Panc1 (cell line): ENCODE data around the gene ARHGAP25. TPM values are rescaled to one million over a fixed set of nuclear protein-coding genes. Genes with fewer than 3 reads are reported as not detected.

ENCODE experiments used
- ATAC-seq: fragments of 200-7000 bp; cut with Tn5 transposase; 2 replicates; pipeline ENCODE4 v1.9.1; 2020; ENCODE audit warnings: mild to moderate bottlenecking, moderate library complexity
- BruUV-seq: library from RNA; stranded (reverse); fragments of 400-500 nt; replicated peaks from 2 replicates; lab custom pipeline; 2021; lab: Mats Ljungman, UMichigan
- CTCF ChIA-PET: fragments of 300-600 bp; sonication (Branson Sonifier 250); formaldehyde crosslinking; loops from one replicate; lab custom pipeline; 2022; ENCODE audit warnings: antibody characterized with exemption; lab: Charles Lee
- POLR2A ChIA-PET: fragments of 300-600 bp; sonication (Branson Sonifier 250); formaldehyde crosslinking; loops from one replicate; lab custom pipeline; 2022; ENCODE audit warnings: antibody characterized with exemption; lab: Charles Lee
- DNase-seq: peaks from one replicate; pipeline ENCODE4 v3.0.0-alpha.2; 2010; ENCODE audit warnings: low read depth, low spot score
- H3K27ac ChIP-seq: 2 replicates; pipeline ENCODE4 v1.5.1; 2011; ENCODE audit warnings: mild to moderate bottlenecking, low read length, inconsistent platforms
- H3K27me3 ChIP-seq: fragments of 200-500 bp; sonication (Bioruptor generic); 2 replicates; pipeline ENCODE4 v1.6.0; 2014; ENCODE audit warnings: low read length, inconsistent platforms; ENCODE audit not compliant: control insufficient read depth, insufficient read depth
- H3K36me3 ChIP-seq: fragments of 200-500 bp; sonication (Bioruptor generic); 2 replicates; pipeline ENCODE4 v1.5.1; 2014; ENCODE audit warnings: inconsistent platforms, mild to moderate bottlenecking, low read length, moderate library complexity; ENCODE audit not compliant: control insufficient read depth, insufficient read depth
- H3K4me1 ChIP-seq: 2 replicates; pipeline ENCODE4 v1.5.1; 2011; ENCODE audit warnings: inconsistent platforms, mild to moderate bottlenecking, low read length, moderate library complexity; ENCODE audit not compliant: control insufficient read depth, insufficient read depth
- H3K4me3 ChIP-seq, 2 experiments: 2 replicates each; pipeline ENCODE4 v1.5.1; 2011 to 2012; ENCODE audit warnings: low read depth in 2 of 2, low read length in 2 of 2, mild to moderate bottlenecking in 2 of 2, inconsistent platforms in 1 of 2, moderate library complexity in 1 of 2
- H3K9me3 ChIP-seq: fragments of 200-500 bp; sonication (Bioruptor generic); 2 replicates; pipeline ENCODE4 v1.5.1; 2014; ENCODE audit warnings: low read depth, mild to moderate bottlenecking, inconsistent platforms, low read length, moderate library complexity; ENCODE audit not compliant: control insufficient read depth, insufficient read depth
- POLR2AphosphoS5 ChIP-seq: IDR thresholded peaks from 2 replicates; pipeline ENCODE4 v1.6.1; 2012; ENCODE audit warnings: mild to moderate bottlenecking, low read depth, low read length, moderate library complexity
- SIN3A ChIP-seq: IDR thresholded peaks from 2 replicates; pipeline ENCODE4 v1.6.1; 2012; ENCODE audit warnings: low read depth, mild to moderate bottlenecking, low read length, moderate library complexity, borderline replicate concordance; ENCODE audit not compliant: insufficient read depth
- TCF7L2 ChIP-seq: IDR thresholded peaks from 2 replicates; pipeline ENCODE4 v1.6.1; 2011; ENCODE audit warnings: mild to moderate bottlenecking, low read depth, low read length, inconsistent platforms
- in situ Hi-C: cut with HindIII; loops from 2 replicates; pipeline ENCODE4 v1.10.0; 2016; ENCODE audit warnings: low sequenced_read_pairs, low pct_unique_long_range_greater_than_20kb
- intact Hi-C: fragments of 100-400 bp; cut with micrococcal nuclease; formaldehyde crosslinking; loops from one replicate; pipeline ENCODE4 v1.10.0; 2022; ENCODE audit not compliant: unreplicated experiment
- total RNA-seq: library from RNA; stranded (reverse); gene quantifications from one replicate; pipeline ENCODE4 v1.2.1, GENCODE V29; 2021; ENCODE audit not compliant: unreplicated experiment
- TF ChIP-seq, protein P1 (sequence below), 2 experiments: IDR thresholded peaks; 2 replicates each; pipeline ENCODE4 v1.6.1; 2011 to 2012; ENCODE audit warnings: low read depth in 2 of 2, control low read depth in 1 of 2, low read length in 1 of 2, mild to moderate bottlenecking in 1 of 2, moderate library complexity in 1 of 2; ENCODE audit not compliant: insufficient read depth in 1 of 2
- TF ChIP-seq, protein P2 (sequence below): fragments of 450-650 bp; IDR thresholded peaks from 2 replicates; pipeline ENCODE4 v1.5.1; 2017; ENCODE audit warnings: mild to moderate bottlenecking

ARHGAP25 gene
- total RNA-seq, 1 experiment from 2014 or later, result 0.49 TPM

DNA sequence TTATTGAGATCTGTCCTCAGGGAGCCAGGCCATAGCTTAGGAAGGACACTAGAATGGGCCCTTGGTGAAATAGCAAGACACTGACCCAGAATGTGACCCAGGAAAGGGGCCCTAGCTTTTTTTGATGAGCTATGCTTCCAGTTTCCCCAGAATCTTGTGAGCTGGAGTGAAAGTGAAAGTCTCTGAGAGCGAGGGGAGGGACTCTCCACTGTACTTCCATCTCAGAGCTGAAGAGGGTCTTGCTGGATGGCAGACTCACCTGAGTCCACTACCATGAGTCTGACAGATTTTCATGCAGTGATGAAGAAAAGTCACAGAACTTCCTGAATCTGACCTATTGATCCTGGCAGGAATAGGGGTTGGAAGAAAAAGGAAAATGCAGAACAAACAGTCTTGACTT, 3.1 kb downstream of the ARHGAP25 start:
- POLR2A ChIA-PET, result no interaction called here
- BruUV-seq, result no TSS peak
- H3K27me3 ChIP-seq, result no peaks in the 10 kb centered on the region
- CTCF ChIA-PET, result no interaction called here
- TF ChIP-seq SIN3A, result no peak
- TF ChIP-seq, protein P1, sequence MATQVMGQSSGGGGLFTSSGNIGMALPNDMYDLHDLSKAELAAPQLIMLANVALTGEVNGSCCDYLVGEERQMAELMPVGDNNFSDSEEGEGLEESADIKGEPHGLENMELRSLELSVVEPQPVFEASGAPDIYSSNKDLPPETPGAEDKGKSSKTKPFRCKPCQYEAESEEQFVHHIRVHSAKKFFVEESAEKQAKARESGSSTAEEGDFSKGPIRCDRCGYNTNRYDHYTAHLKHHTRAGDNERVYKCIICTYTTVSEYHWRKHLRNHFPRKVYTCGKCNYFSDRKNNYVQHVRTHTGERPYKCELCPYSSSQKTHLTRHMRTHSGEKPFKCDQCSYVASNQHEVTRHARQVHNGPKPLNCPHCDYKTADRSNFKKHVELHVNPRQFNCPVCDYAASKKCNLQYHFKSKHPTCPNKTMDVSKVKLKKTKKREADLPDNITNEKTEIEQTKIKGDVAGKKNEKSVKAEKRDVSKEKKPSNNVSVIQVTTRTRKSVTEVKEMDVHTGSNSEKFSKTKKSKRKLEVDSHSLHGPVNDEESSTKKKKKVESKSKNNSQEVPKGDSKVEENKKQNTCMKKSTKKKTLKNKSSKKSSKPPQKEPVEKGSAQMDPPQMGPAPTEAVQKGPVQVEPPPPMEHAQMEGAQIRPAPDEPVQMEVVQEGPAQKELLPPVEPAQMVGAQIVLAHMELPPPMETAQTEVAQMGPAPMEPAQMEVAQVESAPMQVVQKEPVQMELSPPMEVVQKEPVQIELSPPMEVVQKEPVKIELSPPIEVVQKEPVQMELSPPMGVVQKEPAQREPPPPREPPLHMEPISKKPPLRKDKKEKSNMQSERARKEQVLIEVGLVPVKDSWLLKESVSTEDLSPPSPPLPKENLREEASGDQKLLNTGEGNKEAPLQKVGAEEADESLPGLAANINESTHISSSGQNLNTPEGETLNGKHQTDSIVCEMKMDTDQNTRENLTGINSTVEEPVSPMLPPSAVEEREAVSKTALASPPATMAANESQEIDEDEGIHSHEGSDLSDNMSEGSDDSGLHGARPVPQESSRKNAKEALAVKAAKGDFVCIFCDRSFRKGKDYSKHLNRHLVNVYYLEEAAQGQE (IDR thresholded peaks at IDR 0.05; ENCODE audit: insufficient read depth in 1 of 2, low read depth in 2 of 2, low read length in 1 of 2), result no peak
- TF ChIP-seq POLR2AphosphoS5, result no peak
- TF ChIP-seq TCF7L2, result no peak
- TF ChIP-seq, protein P2, sequence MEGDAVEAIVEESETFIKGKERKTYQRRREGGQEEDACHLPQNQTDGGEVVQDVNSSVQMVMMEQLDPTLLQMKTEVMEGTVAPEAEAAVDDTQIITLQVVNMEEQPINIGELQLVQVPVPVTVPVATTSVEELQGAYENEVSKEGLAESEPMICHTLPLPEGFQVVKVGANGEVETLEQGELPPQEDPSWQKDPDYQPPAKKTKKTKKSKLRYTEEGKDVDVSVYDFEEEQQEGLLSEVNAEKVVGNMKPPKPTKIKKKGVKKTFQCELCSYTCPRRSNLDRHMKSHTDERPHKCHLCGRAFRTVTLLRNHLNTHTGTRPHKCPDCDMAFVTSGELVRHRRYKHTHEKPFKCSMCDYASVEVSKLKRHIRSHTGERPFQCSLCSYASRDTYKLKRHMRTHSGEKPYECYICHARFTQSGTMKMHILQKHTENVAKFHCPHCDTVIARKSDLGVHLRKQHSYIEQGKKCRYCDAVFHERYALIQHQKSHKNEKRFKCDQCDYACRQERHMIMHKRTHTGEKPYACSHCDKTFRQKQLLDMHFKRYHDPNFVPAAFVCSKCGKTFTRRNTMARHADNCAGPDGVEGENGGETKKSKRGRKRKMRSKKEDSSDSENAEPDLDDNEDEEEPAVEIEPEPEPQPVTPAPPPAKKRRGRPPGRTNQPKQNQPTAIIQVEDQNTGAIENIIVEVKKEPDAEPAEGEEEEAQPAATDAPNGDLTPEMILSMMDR, result no peak
- in situ Hi-C loops (no loop called here), intact Hi-C loops (no loop called here)
- DNase-seq, result no peak
- H3K9me3 ChIP-seq, result no peaks in the 10 kb centered on the region
- H3K4me3 ChIP-seq, result no peak overlapping the region
- no peaks in the 10 kb centered on the region for H3K36me3 ChIP-seq
- ATAC-seq, result no peak
- no peak overlapping the region for H3K27ac ChIP-seq
- no peaks in the 10 kb centered on the region for H3K4me1 ChIP-seq

- DNase-seq (no peak), ATAC-seq (no peak)
- H3K27me3 ChIP-seq, result no peaks in the 10 kb centered on the region
- BruUV-seq, result no TSS peak
- H3K4me1 ChIP-seq, result no peaks in the 10 kb centered on the region
- ChIA-PET POLR2A (no interaction called here), CTCF (no interaction called here)
- no peaks in the 10 kb centered on the region for H3K9me3 ChIP-seq
- no peak overlapping the region for H3K4me3 ChIP-seq
- TF ChIP-seq SIN3A (no peak), TCF7L2 (no peak), POLR2AphosphoS5 (no peak)
- TF ChIP-seq, protein P2, result no peak
- TF ChIP-seq, protein P1 (IDR thresholded peaks at IDR 0.05; ENCODE audit: insufficient read depth in 1 of 2, low read depth in 2 of 2, low read length in 1 of 2), result no peak
- in situ Hi-C loops (no loop called here), intact Hi-C loops (no loop called here)
- no peak overlapping the region for H3K27ac ChIP-seq
- no peaks in the 10 kb centered on the region for H3K36me3 ChIP-seq
These were observed 4.4 kb downstream of the ARHGAP25 start for GRCh38 chr2:68738906-68739594.
